ENCODE data around the gene ONECUT3. TPM values are rescaled to one million over a fixed set of nuclear protein-coding genes. Genes with fewer than 3 reads are reported as not detected.

The ONECUT3 gene
- total RNA-seq, 1 donor from 2014 or later = not detected

GRCh38 chr19:1761528-1762242 lies 8.4 kb downstream of the ONECUT3 start:
- Histone ChIP-seq H3K4me3 (ENCODE audit: low read depth, low read length) (no peak overlapping the region), H3K36me3 (ENCODE audit: control insufficient read depth, insufficient read depth, low read length) (no peaks in the 10 kb centered on the region), H3K27me3 (ENCODE audit: control insufficient read depth, insufficient read depth, low read length) (peaks cover 96% of the 10 kb centered on the region)
- no peak for DNase-seq (ENCODE audit: low read depth)
- no peak for TF ChIP-seq CTCF (IDR thresholded peaks at IDR 0.05; ENCODE audit: insufficient read depth, low read length, poor library complexity, severe bottlenecking)

- no peak for TF ChIP-seq CTCF (IDR thresholded peaks at IDR 0.05; ENCODE audit: insufficient read depth, low read length, poor library complexity, severe bottlenecking)
- H3K36me3 ChIP-seq (ENCODE audit: control insufficient read depth, insufficient read depth, low read length) = no peaks in the 10 kb centered on the region
- DNase-seq (ENCODE audit: low read depth) = no peak
- no peak overlapping the region for H3K4me3 ChIP-seq (ENCODE audit: low read depth, low read length)
- peaks cover 96% of the 10 kb centered on the region for H3K27me3 ChIP-seq (ENCODE audit: control insufficient read depth, insufficient read depth, low read length)
Observed at GRCh38 chr19:1762243-1763117, 9.2 kb downstream of the ONECUT3 start.

GRCh38 chr19:1763648-1764639 lies 10.6 kb downstream of the ONECUT3 start:
- Histone ChIP-seq H3K4me3 (ENCODE audit: low read depth, low read length) (no peak overlapping the region), H3K27me3 (ENCODE audit: control insufficient read depth, insufficient read depth, low read length) (peaks cover 98% of the 10 kb centered on the region), H3K36me3 (ENCODE audit: control insufficient read depth, insufficient read depth, low read length) (no peaks in the 10 kb centered on the region)
- DNase-seq (ENCODE audit: low read depth) = no peak
- no peak for TF ChIP-seq CTCF (IDR thresholded peaks at IDR 0.05; ENCODE audit: insufficient read depth, low read length, poor library complexity, severe bottlenecking)

GRCh38 chr19:1764729-1765128 lies 11.4 kb downstream of the ONECUT3 start:
- no peak for TF ChIP-seq CTCF (IDR thresholded peaks at IDR 0.05; ENCODE audit: insufficient read depth, low read length, poor library complexity, severe bottlenecking)
- H3K4me3 ChIP-seq (ENCODE audit: low read depth, low read length) = no peak overlapping the region
- no peak for DNase-seq (ENCODE audit: low read depth)
- no peaks in the 10 kb centered on the region for H3K36me3 ChIP-seq (ENCODE audit: control insufficient read depth, insufficient read depth, low read length)
- H3K27me3 ChIP-seq (ENCODE audit: control insufficient read depth, insufficient read depth, low read length) = peaks cover 98% of the 10 kb centered on the region

- TF ChIP-seq CTCF (IDR thresholded peaks at IDR 0.05; ENCODE audit: insufficient read depth, low read length, poor library complexity, severe bottlenecking) = no peak
- H3K4me3 ChIP-seq (ENCODE audit: low read depth, low read length) = no peak overlapping the region
- H3K27me3 ChIP-seq (ENCODE audit: control insufficient read depth, insufficient read depth, low read length) = peaks cover 93% of the 10 kb centered on the region
- no peak for DNase-seq (ENCODE audit: low read depth)
- H3K36me3 ChIP-seq (ENCODE audit: control insufficient read depth, insufficient read depth, low read length) = no peaks in the 10 kb centered on the region
Observed at GRCh38 chr19:1765232-1765903, 12.1 kb downstream of the ONECUT3 start.
